AG04450 (cell line): ENCODE results near the gene FZD1. TPM values are rescaled to one million over a fixed set of nuclear protein-coding genes. Genes with fewer than 3 reads are reported as not detected.
"Not testable (repeated sequence)": the region's sequence is repeated elsewhere in the genome, so short reads cannot be mapped to it uniquely, and the experiment has no call there.

Experiments used
- CTCF ChIA-PET: fragments of 300-600, 350-600 bp; formaldehyde crosslinking; extraction: SDS; loops from one replicate; lab custom pipeline; 2022; ENCODE audit warnings: antibody characterized with exemption, inconsistent platforms; lab: Charles Lee
- POLR2A ChIA-PET: fragments of 350-600 bp; formaldehyde crosslinking; extraction: SDS; loops from one replicate; lab custom pipeline; 2021; ENCODE audit warnings: antibody characterized with exemption, inconsistent platforms; lab: Yijun Ruan, JAX
- DNase-seq: peaks from one replicate; pipeline ENCODE4 v3.0.0-alpha.2; 2011; ENCODE audit warnings: low read depth, low spot score
- H3K27ac ChIP-seq: one replicate; pipeline ENCODE4 v1.5.1; 2012; ENCODE audit warnings: low read depth, low read length, control low read depth
- H3K27me3 ChIP-seq: one replicate; pipeline ENCODE4 v1.6.0; 2012; ENCODE audit warnings: low read length; ENCODE audit not compliant: control insufficient read depth, insufficient read depth
- H3K4me3 ChIP-seq: 2 replicates; pipeline ENCODE4 v1.5.1; 2011; ENCODE audit warnings: mild to moderate bottlenecking, low read depth, low read length, control low read depth
- H3K9me3 ChIP-seq: 2 replicates; pipeline ENCODE4 v1.5.1; 2012; ENCODE audit warnings: low read length; ENCODE audit not compliant: control insufficient read depth, insufficient read depth
- polyA plus RNA-seq: library from polyadenylated mRNA; depleted of rRNA; stranded (reverse); fragments of >200 nt; gene quantifications from 2 replicates; pipeline ENCODE4 v1.2.3, GENCODE V29; 2011
- TF ChIP-seq, protein P1 (sequence below): IDR thresholded peaks from 2 replicates; pipeline ENCODE4 v1.5.1; 2011; ENCODE audit warnings: low read depth, low read length, control low read depth, inconsistent platforms

FZD1 gene
- polyA plus RNA-seq, 1 experiment, result 9.6 TPM

DNA sequence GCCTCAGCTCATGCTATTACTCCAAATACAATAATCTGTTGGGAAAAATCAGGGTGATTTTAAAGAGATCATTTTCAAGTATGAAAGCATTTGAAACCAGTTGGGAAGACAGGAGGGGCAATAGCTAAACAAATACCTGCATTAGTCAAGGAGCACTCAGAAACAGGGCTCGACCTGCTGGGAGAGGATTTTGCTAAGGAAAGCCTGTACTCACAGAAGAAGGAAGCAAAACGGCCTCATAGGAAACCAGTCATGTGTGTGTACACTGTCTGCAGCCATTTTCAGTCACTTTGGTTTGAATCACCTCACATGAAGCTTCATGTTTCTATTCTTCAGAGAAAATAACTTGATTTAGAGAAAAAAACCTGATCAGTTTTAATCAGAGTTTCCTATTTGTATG is 38.6 kb downstream of the FZD1 start:
- POLR2A ChIA-PET, result no interaction called here

DNA sequence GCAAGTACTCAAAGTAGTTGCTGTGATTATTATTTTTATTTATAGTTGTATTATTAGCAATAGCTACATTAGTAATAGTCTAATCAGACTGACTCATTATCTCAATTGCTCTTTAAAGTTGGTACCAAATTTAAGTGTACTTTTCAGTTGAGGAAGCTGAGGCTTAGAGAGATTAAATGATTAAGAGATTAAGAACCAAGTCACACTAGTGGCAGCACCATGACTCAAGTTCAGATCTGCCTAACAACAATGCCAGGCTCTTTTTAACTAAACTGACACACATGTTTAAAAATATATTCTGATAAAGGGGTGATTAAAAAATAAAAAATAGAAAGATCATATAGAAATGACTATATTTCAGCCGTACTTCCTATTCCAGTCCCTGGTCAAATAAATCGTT is 42.0 kb downstream of the FZD1 start:
- CTCF ChIA-PET, result no interaction called here
- no peak for DNase-seq
- Histone ChIP-seq H3K27ac (no peak overlapping the region), H3K9me3 (no peaks in the 10 kb centered on the region), H3K27me3 (peaks cover 2% of the 10 kb centered on the region), H3K4me3 (no peak overlapping the region)
- TF ChIP-seq, protein P1, sequence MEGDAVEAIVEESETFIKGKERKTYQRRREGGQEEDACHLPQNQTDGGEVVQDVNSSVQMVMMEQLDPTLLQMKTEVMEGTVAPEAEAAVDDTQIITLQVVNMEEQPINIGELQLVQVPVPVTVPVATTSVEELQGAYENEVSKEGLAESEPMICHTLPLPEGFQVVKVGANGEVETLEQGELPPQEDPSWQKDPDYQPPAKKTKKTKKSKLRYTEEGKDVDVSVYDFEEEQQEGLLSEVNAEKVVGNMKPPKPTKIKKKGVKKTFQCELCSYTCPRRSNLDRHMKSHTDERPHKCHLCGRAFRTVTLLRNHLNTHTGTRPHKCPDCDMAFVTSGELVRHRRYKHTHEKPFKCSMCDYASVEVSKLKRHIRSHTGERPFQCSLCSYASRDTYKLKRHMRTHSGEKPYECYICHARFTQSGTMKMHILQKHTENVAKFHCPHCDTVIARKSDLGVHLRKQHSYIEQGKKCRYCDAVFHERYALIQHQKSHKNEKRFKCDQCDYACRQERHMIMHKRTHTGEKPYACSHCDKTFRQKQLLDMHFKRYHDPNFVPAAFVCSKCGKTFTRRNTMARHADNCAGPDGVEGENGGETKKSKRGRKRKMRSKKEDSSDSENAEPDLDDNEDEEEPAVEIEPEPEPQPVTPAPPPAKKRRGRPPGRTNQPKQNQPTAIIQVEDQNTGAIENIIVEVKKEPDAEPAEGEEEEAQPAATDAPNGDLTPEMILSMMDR, result no peak
- POLR2A ChIA-PET, result no interaction called here

More for the DNA sequence above, 38.6 kb downstream of the FZD1 start:
- no peaks in the 10 kb centered on the region for H3K9me3 ChIP-seq
- DNase-seq, result no peak
- peaks cover 9% of the 10 kb centered on the region for H3K27me3 ChIP-seq
- H3K27ac ChIP-seq, result no peak overlapping the region
- TF ChIP-seq, protein P1, result no peak
- no peak overlapping the region for H3K4me3 ChIP-seq
- CTCF ChIA-PET, result interaction anchor here (1.3 kb wide), 1 partner anchor 13 kb away, joined by 3 read pairs; no protein-coding TSS in a partner anchor

DNA sequence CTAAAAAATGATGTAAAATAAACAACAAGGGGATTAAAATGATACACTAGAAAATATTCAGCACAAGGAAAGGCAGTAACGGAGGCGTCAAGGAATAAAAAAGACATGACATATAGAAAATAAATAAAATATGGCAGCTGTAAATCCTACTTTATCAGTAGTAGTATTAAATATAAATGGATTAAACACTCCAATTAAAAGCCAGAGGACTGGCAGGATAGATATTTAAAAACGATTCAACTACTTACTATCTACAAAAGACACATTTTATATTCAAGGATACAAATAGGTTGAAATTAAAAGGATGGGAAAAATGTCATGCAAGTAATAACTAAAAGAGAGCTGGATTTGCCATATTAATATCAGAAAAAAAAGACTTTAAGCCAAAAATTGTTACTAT is 43.2 kb downstream of the FZD1 start:
- no peaks in the 10 kb centered on the region for H3K9me3 ChIP-seq
- no peak overlapping the region for H3K27ac ChIP-seq
- POLR2A ChIA-PET, result no interaction called here
- no peak for DNase-seq
- peaks cover 2% of the 10 kb centered on the region for H3K27me3 ChIP-seq
- CTCF ChIA-PET, result no interaction called here
- TF ChIP-seq, protein P1, result no peak
- H3K4me3 ChIP-seq, result no peak overlapping the region

DNA sequence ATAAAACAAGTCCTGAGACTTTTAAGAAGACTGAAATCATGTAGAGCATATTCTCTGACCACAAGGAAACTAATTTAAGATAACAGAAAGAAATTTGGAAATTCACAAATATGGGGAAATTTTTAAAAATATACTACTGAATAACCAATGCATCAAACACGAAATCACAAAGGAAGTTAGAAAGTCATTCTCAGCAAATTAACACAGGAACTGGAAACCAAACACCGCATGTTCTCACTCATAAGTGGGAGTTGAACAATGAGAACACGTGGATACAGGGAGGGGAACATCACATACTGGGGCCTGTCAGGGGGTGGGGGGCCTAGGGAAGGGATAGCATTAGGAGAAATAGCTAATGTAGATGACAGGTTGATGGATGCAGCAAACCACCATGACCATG is 44.0 kb downstream of the FZD1 start:
- not testable (repeated sequence) for H3K9me3 ChIP-seq, H3K27me3 ChIP-seq
- CTCF ChIA-PET, result interaction anchor here (1.5 kb wide), 1 partner anchor 218 kb away, joined by 3 read pairs; no protein-coding TSS in a partner anchor

DNA sequence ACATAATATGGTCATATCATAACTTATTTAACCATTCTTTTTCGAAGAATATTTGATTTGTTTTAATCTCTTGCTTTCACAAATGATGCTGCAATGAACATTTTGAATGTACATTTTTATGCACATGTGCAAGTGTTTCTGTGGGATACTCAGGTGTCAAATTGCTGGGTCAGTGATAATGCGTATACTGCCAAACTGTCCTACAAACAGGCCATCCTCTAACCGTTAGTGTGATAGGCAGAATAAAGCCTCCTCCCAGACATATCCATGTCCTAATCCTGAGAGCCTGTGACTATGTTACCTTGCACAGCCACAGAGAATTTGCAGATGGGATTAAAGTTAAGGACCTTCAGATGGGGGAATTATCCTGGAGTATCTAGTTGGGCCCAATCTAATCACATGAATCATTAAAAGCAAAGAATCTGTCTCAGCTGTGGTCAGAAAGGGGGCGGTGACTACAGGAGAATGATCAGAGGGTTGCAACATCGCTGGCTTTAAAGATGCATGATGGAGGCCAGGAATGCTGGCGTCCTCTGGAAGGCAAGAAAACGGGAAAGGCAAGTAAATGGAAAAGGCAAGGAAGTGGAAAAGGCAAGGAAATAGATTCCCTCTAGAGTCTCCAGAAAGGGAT is 46.7 kb downstream of the FZD1 start:
- no peaks in the 10 kb centered on the region for H3K27me3 ChIP-seq
- H3K27ac ChIP-seq, result no peak overlapping the region
- no peak overlapping the region for H3K4me3 ChIP-seq
- peak; percentile 6 for DNase-seq
- TF ChIP-seq, protein P1, result no peak
- H3K9me3 ChIP-seq, result no peaks in the 10 kb centered on the region
- CTCF ChIA-PET, result no interaction called here
- POLR2A ChIA-PET, result no interaction called here

More for the DNA sequence above, 44.0 kb downstream of the FZD1 start:
- H3K27ac ChIP-seq, H3K4me3 ChIP-seq, DNase-seq, POLR2A ChIA-PET: not testable (repeated sequence)
